T-helper 2 cell (primary cell): Measurements from ENCODE around the gene INPP4B.
A peak's percentile ranks its signal among the peaks of the same experiment; 100 is the strongest.

Source experiments
- DNase-seq, 5 experiments: peaks; one replicate each; pipeline versions ENCODE4 v3.0.0 to v3.0.0-alpha.2; 2012 to 2022
- total RNA-seq, 2 donors: gene quantifications; one replicate each; lab custom pipeline; 2026; lab: John Stamatoyannopoulos, UW

Gene INPP4B
- total RNA-seq, result 245 to 408 reads per million in 2 donors

DNA sequence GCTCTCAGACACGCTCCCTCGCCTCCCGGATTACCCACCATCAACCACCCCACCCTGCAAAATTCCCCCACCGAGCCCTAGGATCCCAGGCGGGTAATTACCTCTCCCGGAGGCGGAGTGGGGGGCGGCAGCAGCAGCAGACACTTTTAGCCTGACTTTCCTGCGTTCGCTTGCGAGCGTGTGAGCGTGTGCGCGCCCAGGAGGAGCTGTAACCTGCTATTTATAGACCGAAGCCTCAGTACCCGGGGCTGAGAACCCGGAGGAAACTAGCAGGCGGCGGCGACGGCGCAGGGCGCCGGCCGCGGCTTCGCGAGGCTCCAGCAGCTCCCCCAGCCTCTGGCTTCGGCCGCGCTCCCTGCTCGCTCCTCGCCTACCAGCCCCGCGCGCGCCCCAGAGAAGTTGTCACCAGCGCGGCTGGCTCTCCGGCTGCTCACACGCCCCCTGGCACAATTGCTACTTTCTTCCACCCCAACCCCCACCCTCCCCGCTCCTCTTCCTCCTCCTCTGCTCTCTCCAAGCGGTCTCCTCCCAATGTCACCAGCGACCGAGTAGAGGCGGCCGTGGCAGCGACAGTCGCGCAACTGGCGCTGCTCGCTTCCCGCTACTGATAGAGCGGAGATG is at the start of gene INPP4B:
TSS of gene INPP4B (minus strand) at position 194 of the 621 bp plus-strand sequence.
- peak; percentile 3 to 81 (median 22) for DNase-seq

DNA sequence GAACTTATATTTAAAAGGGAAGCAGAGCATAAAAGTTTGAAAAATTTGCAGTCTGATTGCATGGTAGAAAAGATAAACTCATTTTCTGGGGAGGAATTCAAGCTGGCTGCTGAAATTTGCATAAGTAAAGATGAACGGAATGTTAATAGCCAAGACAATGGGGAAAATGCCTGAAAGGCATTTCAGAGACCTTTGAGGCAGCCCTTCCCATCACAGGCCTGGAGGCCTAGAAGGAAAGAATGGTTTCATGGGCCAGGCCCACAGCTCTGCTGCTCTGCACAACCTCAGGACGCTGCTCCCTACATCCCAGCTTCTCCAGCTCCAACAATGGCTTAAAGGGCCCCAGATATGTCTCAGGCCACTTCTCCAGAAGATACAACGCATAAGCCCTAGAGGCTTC is 46.9 kb upstream of the INPP4B start:
- DNase-seq, result no peak

DNA sequence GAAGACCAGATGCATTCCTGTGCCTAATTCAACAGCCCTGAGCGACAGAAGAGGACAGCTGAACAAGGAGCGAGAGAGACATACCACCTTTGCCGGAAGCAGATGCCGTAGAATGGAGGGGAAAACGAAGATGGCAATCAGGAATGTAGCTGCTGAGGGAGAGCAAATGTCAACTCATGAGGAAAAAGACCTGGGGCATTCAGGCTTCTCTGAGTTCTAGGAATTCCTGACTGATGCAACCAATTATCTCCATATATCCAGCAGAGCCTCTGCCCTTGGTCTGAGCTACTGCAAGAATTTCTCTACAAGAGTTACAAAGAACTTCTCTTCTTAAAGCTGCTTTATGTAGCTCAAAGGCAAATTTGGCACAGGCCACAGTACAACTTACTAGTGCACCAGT is 40.5 kb upstream of the INPP4B start:
- DNase-seq, result no peak

DNA sequence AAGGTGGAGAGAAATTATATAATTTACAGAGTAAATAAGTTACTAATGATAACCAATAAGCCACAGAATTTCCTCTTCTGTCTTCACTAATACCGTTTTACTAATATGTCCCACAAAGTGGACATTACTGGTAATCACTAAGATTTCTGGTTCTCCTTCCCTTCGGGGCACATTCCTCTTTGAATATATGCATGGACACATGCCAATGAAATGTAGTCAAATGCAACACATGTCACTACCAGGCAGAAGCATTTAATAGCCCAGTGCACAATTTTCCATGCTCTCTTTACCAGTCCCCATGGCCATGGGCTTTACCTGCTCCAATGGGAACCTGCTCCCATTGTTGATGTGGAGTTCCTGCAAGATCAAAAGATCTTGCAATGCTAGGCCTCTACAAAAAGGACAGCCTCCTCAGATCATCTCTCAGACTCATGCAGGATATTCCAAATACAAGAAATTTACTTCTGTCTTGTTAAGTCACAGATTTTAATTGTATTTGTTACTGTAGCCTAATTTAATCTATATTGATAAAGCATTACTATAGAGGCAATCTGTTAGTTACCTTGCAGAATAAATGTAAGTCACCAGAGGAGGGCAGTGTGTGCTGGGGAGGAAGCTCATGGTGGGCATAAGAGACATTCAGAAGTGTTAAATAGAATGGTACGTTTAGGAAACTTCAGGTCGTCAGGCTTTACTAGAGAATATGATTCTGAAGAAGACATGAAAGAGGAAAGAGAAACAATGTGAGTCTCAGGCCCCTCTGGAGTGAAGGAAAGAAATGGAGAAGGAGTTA is 37.1 kb upstream of the INPP4B start:
- DNase-seq, result no peak

DNA sequence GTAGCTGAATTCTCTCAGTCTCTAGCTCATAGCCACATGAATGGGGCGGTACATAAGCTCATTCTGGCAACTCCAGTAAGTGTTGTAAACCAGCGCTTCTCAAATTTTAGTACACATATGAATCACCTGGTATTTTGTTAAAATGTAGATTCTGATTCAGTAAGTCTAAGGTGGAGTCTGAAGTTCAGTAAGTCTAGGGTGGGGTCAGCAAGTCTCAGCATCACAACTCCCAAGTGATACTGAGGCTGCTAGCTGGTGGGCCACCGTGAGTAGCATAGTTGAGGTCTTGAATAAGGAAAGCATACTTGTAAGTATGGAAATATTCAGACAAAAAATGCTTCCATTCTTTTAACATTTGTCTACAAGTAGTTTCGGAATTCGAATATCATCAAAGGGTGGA is 36.1 kb upstream of the INPP4B start:
- no peak for DNase-seq

DNA sequence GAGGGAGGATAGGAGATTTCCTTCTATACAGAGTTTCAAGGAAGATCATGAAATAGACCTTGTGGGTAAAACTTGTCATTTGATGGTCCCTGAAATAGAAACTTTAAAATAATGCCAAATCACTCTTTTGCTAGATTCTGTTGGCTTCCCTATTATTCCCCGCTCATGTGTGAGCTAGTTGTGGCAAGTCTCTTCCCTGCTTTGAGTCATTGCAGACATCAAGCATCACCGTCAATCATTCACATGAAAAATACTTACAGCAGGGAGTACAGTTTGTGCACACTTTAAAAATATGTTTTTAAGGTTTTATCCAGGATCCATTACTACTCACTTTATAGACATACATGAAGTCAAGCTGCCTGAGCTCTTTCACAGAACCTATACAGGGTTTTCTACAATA is 35.2 kb upstream of the INPP4B start:
- DNase-seq, result no peak

DNA sequence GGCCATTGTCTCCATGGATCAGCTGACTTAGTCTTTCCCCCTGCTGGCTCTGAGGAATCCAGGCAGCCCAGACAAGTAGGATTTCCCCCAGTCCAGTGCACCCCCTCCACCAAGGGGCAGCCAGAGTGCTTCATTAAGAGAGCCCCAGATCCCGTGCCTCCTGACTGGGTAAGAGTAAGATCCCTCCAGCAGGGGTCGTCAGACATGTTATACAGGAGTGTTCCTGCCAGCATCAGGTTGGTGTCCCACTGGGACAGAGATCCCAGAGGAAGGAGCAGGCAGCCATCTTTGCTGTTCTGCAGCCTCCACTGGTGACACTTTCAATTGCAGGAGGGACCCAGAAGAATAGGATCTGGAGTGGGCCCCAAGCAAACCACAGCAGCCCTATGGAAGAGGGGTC is 29.0 kb upstream of the INPP4B start:
- no peak for DNase-seq

DNA sequence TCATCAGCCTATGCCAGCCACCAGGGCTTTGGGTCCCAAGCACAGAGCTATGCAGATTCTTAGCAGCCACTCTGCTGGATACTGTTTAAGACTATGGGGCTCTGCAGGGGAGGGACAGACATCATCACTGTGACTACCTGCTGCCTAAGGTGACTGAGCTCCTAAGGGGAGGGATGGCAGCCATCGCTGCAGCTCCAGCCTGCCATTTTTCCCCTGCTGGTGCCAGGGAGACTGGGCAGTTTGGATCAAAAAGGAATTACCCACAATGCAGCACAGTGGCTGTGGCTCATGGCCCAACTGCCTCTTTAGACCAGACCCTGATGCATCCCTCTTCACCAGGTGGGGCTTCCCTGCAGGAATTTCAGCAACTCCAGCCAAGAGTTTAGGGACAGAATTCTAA is 28.6 kb upstream of the INPP4B start:
- DNase-seq, result no peak

DNA sequence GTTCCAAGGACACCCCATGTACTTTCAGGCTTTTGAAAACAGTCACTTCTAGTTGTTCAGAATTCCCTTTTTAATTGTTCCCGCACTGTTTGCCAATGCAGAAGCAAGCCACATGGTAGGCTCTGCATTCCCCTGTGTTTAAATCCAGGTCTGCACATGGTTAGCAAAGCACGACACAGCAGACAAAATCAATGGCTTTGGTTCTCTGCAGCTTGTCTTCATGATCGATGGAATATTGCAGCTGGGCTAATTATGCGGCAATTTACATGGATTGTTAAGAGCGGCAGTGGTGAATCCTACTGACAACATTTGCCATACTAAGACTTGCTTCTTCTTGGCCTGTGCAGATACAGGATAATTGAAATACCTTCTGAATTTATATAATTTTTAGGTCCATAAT is 20.6 kb upstream of the INPP4B start:
- DNase-seq, result no peak

DNA sequence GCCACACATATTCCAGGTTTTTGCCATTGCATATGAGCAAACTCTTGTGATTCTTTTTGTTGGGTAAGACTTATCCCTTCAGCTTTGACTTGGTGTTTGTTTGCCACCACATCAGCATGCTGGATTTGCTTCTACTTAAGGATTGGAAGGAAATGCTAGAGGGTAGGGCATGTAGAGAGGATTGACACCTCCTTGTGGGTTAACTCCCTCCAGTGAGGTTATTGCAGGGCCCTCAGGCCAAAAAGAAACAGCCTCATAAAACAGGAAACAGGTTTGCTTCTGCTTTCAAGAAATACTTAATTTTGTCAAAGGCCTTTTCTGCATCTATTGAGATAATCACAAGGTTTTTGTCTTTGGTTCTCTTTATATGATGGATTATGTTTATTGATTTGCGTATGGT is 15.2 kb upstream of the INPP4B start:
- DNase-seq, result no peak

DNA sequence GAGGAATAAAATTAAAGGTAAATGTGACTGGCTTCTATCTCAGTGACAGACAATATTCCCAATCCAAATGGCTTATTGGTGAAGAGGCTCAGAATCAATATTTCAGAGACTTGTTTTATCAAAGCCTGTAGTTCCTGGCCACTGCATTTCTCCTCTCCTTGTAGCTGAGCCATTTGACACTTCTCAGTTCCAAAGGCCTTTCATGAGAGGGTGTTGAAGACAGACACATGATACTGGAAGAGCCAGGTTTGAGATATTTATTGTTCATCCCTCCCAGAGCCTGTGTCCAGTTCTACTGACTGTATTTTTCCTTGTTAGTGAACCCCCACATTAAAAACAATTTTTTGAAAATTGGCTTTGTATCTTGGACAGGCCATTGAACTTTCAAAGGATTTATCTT is 12.9 kb upstream of the INPP4B start:
- no peak for DNase-seq

DNA sequence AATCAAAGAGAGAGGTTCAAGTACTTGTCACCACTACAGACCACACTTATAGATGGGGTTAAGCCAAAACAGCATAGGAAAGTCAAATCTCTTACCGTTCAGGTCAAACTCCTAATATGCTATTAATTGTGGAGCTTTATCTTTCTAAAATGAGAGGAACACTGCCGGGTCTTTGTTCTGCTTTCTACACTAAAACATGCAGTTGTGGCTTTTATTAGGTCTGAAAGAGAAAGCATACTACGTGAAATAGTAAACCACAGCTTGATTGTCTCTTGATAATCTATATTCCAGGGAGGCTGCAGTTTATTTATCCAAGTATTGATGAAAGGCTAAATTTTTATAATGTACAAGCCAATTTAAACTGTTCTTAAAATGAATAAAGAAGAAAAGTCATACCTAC is 12.3 kb upstream of the INPP4B start:
- DNase-seq, result no peak

DNA sequence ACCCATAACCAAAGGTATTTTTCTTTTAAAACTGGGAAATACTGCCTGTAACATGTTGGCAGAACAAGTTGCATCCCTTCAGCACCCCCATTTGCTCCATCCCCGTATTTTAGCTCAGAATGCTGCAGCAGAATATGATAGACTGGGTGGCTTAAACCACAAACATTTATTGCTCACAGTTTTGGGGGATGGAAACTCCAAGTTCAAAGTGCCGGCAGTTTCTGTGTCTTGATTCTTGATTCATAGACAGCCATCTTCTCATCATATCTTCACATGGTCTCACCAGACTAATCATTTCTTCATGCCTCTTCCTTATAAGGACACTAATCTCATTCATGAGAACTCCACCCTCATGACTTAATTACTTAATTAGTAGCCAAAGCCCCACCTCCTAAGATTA is 10.5 kb upstream of the INPP4B start:
- DNase-seq, result no peak

DNA sequence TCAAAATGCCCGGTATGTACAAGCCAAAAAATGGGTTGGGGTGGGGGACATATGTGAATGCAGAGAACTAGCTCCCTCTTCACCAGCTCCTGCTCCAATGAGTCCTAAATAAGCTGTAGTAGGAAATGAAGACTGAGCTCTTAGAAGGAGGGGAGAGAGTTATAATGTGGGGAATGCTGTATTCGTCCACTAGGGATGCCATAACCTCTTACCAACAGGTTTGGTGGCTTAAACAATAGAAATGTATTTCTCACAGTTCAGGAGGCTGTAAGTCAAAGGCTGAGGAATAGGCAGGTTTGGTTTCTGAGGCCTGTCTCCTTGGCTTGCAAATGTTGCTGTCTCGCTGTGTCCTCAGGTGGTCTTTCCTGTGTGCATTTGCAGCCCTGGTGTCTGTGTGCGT is 4.4 kb upstream of the INPP4B start:
- no peak for DNase-seq

DNA sequence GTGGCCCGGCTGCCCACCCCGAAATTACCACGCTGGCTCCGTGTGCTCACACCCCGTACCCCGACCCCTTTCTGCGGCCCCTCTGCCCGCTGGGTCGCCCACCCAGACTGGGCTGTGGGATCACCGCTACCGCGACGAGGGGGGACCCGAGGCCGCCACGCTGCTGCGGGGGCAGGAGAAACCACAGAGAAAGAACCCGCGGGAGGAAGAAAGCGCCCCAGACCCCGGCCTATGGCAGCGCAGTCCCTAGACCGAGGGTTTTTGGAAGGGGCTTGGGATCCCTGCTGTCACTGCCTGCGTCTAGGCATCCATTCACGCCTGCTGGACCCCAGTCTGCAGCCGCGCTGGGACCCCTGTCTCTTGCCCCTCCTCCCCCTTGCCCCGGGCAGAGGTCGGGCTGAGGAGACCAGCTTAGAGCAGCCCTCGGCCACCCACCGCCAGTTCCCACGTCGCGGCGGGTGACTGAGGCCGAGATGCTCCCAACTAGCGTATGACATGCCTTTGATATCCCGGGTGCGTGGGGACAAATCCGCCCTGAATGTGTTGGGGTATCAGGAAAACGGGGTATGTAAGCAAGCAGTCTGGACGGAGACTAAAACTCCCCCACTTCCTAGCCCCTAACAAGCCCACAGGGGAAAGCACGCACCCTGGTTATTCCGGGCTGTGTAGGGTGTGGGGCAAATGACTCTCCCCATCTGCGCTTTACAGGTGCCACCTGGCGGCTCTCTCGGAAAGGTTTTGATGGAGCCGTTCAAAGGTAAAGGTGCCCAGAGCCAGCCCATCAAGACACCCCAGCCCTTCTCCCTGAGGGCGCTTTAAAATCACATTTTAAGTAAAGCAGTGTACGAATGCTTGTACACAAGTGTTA is 862 bp upstream of the INPP4B start:
- DNase-seq, result peak; percentile 23 to 78 (median 56)

DNA sequence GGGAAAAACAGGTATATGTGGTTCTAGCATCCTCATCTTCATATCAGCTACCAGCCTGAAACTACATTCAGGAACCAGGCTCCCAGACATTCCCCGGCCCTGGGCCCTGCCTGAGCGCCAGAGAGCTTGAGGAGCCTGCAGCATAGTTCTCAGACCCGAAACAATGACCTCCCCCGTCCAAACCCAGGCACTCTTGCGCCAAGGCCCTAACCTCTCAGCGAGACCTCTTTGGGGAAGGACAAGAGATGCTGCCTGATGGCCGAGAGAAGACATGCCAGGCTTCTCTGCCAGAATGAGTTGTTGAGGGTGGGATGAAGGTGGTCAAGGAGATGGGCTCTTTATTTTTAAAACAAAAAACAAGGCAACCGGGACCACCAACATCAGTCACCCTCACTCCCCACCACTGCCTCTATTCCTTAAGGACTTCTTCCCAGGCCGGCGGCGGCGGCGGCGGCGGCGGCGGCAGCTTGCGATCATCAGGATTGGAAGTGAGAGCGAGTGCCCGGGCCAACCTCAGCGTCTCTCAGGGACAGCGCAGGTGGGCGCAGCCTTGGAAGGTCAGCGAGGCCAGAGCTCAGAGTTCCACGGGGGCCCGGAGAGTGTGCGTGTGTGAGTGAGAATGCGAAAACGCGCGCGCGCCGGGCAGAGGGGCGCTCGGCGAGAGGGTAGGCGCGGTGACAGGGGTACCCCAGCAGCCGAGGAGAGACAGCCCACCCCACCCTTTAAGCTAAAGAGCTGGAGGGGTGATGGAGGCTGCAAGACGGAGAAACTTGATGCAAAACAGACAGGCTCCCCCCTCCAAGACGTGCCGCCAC is 601 bp downstream of the INPP4B start:
- peak in 2 of 5 experiments; percentile 2 to 11 for DNase-seq

DNA sequence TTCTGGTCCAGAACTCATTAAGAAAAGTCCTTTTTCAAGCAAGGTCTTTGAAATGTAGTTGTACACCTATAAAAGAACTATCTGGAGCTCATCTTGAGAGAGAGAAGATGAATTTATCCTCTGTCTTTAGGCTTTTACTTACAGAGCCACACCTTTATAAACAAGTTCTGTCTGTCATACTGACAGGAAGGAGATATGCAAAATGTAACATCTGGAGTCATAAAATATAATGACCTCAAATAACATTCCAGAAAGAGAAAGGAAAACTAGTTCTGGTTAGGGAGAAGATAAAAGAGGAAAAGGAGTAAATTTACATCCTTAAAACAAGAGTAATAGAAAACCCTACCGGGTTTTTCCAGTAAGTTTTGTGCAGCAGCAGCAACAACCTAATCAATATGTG is 1.3 kb downstream of the INPP4B start:
- no peak for DNase-seq

DNA sequence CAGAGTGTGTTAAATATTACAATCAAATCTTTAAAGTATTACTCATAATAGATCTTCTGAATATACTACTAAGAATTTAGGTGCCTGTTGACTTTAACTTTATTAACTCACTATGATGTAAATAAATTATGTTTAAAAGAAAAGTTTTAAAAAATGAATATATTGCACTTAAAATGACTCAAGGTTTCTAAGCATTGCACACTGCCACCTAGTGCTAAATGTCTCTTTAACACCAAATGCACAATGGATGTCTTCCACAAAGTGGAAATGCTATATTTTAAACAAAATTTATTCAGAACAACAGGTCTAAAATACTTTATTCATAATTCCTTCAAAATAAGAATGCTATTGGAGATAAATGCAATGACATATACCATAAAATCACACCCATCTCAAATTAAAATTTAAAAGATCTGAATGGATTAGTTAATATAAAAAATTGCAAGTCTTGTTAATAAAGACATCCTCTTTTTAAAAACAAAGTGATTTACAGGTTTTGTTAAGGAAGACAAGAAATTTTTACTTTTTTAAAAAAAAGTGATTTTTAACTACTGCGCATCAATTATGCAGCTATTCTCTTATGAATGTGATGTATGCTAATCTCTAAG is 5.5 kb downstream of the INPP4B start:
- DNase-seq, result peak in 1 of 5 experiments; percentile 57

DNA sequence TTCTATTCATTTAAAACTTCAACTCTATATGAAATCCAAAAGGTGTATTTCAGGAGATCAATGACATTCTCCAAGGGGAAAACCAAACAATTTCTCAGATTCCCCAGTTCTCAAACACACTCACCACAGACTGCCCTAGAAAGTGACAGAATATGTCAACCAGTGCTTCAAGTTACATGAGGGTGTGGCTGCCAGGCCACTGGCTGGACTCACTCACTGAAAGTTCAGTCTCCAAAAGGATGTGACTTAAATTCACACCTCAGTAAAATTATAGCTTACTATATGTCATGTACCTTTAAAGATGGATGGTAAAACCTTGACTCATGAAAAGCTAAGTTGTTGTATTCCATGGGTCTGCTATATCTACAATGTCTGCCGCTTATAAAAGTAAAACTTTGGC is 7.3 kb downstream of the INPP4B start:
- no peak for DNase-seq

DNA sequence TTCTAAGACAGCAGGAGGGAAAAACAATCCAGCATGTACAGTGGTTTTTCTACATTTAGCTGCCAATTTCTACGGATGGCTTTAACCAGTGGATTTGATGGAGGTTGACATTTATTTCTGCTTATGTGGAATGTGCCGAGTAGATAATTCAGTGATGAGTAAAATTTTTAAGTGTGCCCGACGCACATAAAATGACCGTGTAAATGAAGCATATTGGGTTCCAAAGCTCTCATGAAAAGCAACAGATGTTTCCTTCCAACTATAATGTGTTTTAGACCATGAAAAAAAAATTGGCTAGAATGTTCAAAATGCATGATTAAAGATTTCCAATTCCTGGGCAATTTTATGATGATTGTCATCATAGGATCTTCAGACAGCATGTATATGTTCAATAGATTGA is 14.1 kb downstream of the INPP4B start:
- no peak for DNase-seq

DNA sequence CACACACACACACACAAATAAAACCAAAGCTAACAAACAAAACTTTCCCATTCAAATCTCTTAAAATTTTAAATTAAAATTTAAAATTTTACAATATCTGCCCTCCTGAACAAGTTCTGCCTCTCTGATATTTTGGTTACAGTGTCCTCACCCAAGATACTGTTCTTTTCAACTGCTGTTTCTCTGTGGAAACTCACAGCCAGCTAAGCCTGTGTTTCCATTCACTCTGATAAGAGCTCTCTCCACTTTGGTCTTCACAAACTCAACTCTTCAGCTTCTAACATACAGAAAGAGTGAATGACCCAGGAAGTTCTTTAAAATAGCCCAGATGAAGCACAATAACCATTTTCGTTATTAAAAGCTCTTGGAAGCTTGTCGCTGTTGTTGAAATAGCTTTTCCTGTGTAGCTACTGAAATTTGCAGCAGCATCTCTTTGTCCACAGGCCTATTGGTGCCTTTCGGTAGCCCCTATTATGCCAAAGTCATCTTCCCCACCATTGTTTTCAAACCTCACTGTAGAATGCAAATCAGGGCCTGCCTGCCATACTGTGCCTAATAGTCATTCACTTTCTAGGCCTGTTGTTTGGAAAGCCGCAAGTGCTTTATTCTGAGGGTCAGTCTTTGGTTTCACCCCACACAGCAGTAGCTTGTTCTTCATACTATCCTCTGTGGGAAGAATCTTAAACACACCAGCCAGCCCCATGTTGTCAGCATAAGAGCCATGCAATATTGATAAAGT is 19.4 kb downstream of the INPP4B start:
- no peak for DNase-seq
